ENCODE results near the gene CLBA1.

The CLBA1 gene

DNA sequence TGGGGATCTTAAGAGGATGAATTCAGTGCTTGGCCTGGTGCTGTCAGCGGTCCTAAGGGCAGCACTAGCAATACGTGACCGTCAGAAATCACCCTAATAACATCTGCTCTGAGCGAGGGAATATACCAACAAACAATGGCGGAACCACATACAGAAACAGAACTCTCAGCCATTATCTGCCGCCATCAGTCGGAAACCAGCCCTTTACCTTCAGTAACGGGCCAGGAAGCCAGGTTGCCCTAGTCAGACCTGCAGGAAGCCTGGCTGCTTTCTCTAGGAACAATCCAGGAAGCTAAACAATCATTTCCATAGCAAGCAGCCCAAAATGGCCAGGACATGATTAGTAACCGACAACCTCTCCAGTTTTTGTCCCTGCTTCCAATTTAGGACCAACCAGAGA lies 29.7 kb downstream of the CLBA1 start:
- TF ChIP-seq, protein P1, sequence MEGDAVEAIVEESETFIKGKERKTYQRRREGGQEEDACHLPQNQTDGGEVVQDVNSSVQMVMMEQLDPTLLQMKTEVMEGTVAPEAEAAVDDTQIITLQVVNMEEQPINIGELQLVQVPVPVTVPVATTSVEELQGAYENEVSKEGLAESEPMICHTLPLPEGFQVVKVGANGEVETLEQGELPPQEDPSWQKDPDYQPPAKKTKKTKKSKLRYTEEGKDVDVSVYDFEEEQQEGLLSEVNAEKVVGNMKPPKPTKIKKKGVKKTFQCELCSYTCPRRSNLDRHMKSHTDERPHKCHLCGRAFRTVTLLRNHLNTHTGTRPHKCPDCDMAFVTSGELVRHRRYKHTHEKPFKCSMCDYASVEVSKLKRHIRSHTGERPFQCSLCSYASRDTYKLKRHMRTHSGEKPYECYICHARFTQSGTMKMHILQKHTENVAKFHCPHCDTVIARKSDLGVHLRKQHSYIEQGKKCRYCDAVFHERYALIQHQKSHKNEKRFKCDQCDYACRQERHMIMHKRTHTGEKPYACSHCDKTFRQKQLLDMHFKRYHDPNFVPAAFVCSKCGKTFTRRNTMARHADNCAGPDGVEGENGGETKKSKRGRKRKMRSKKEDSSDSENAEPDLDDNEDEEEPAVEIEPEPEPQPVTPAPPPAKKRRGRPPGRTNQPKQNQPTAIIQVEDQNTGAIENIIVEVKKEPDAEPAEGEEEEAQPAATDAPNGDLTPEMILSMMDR (IDR thresholded peaks at IDR 0.05; ENCODE audit: borderline replicate concordance, insufficient read depth, low read depth, low read length): no peak
- H3K4me3 ChIP-seq (ENCODE audit: low read depth, low read length): no peak overlapping the region

GRCh38 chr14:105015905-105016304 lies 30.3 kb downstream of the CLBA1 start:
- no peak overlapping the region for H3K4me3 ChIP-seq (ENCODE audit: low read depth, low read length)
- TF ChIP-seq, protein P1 (IDR thresholded peaks at IDR 0.05; ENCODE audit: borderline replicate concordance, insufficient read depth, low read depth, low read length): no peak

- TF ChIP-seq, protein P1 (IDR thresholded peaks at IDR 0.05; ENCODE audit: borderline replicate concordance, insufficient read depth, low read depth, low read length): no peak
These were observed 32.8 kb downstream of the CLBA1 start for GRCh38 chr14:105018414-105018813.

GRCh38 chr14:105019861-105020814 lies 34.5 kb downstream of the CLBA1 start:
- TF ChIP-seq, protein P1 (IDR thresholded peaks at IDR 0.05; ENCODE audit: borderline replicate concordance, insufficient read depth, low read depth, low read length): no peak
- peak overlapping the region; percentile 81 for H3K4me3 ChIP-seq (ENCODE audit: low read depth, low read length)

More at GRCh38 chr14:105018414-105018813, 32.8 kb downstream of the CLBA1 start:
- peak overlapping the region; percentile 15 for H3K4me3 ChIP-seq (ENCODE audit: low read depth, low read length)

DNA sequence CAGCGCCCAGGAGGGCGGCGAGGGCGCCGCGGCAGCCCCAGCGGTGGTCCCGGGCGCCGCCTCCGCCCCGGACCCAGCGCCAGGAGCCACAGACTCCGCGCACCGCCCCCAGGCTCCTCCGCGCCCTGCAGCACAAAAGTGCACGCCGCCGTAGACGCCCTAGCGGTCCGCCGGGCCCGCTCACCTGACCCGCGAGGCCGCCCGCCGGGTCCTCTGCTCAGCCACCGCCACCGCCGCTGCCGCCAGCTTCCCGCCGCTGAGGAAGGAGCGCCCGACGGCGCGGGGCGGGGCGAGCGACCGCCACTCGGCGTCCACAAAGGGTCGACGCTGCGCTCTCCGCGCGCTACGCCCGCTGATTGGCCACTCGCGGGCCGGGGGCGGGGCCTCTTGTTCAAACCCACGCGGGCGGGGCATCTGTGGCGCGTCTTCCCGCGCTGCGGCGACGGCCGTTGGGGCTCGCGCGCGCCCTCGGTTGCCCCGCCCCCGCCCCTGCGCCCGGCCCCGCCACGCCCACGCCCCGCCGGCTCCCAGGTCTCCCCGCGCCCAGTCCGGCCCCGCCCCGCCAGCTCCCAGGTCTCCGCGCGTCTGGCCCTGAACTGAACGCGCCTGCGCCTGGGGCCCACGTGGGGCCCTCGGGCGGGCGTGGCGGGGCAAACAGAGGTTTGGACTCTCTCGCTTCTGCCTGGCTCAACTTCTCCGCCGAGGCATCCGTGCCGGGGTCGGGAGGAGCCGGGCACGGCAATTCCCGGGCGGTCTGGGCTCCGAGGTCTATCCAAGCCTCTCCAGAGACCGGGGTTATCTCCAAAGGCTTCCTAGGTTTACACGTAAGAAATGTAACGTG lies 35.4 kb downstream of the CLBA1 start, which contains the start of gene CDCA4:
Gene CDCA4 (minus strand): TSS at position 269 of the 841 bp plus-strand sequence. CDS start 9,154 bp downstream, outside the sequence.
- peak within 1 kb of the TSS; percentile 81 for H3K4me3 ChIP-seq (ENCODE audit: low read depth, low read length)
- TF ChIP-seq, protein P1 (IDR thresholded peaks at IDR 0.05; ENCODE audit: borderline replicate concordance, insufficient read depth, low read depth, low read length): no peak

DNA sequence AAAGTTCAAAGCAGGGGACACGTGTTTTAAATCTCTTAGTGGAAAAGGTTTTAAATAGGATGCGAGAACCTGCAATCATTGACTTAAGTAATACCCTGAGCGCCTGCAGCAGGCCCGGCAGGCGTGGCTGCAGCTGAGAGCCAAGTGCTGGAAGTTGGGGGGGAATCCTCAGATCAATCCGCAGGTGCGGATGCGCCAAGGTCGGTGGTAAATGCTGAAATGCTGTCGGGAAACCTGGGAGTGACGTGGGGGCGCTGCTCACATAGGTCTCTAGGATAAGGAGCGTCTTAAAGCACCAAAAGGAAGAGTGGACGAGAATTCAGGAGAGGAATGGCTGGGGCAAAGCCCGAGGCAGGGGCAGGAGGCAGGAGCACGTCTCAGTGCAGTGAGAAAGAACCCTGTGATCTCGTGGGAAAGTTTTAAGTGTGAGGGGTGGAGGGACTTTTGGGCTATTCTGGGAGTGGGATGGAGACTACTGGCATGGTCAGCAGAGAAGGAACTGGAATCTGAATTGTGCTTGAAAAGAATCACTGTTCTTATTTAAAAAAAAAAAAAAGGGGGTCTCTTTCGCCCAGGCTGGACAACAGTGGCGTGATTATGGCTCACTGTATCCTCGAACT lies 36.2 kb downstream of the CLBA1 start:
- TF ChIP-seq, protein P1 (IDR thresholded peaks at IDR 0.05; ENCODE audit: borderline replicate concordance, insufficient read depth, low read depth, low read length): no peak
- H3K4me3 ChIP-seq (ENCODE audit: low read depth, low read length): peak overlapping the region; percentile 61

Data from GM12875 (cell line).